Motor neuron (in vitro differentiated cells): ENCODE results near the gene KCNK7. TPM values are rescaled to one million over a fixed set of nuclear protein-coding genes. Genes with fewer than 3 reads are reported as not detected.
"Not testable (repeated sequence)": the region's sequence is repeated elsewhere in the genome, so short reads cannot be mapped to it uniquely, and the experiment has no call there.

Experiments
- ATAC-seq, 8 experiments: fragments of 200-7000 bp; cut with Tn5 transposase; replicated peaks in 6 of 8; 2 replicates each; pipeline ENCODE4 v1.8.0; 2021; ENCODE audit warnings: mild to moderate bottlenecking in 8 of 8, moderate library complexity in 8 of 8
- H3K27ac ChIP-seq, 2 donors: fragments of 250-450 bp; sonication (Bioruptor Pico); 2 replicates each; pipeline ENCODE4 v1.9.0; 2021; ENCODE audit warnings: antibody characterized with exemption in 2 of 2, mild to moderate bottlenecking in 2 of 2, moderate library complexity in 1 of 2
- H3K4me1 ChIP-seq, 2 donors: fragments of 250-450 bp; sonication (Bioruptor Pico); replicated peaks in 1 of 2; 2 replicates each; pipeline ENCODE4 v1.6.1; 2021; ENCODE audit warnings: antibody characterized with exemption in 2 of 2, mild to moderate bottlenecking in 2 of 2, moderate library complexity in 1 of 2
- H3K4me3 ChIP-seq, 5 donors: fragments of 250-450 bp; sonication (Bioruptor Pico); 2 replicates each; pipeline ENCODE4 v1.9.0; 2021; ENCODE audit warnings: antibody characterized with exemption in 5 of 5, mild to moderate bottlenecking in 5 of 5, moderate library complexity in 4 of 5
- WGBS, 10 experiments: fragments of 450-650 bp; shearing (Covaris generic); methylation state at CpG; one replicate each; pipeline ENCODE4 v1.0.0; 2022; 5-methylcytosine and 5-hydroxymethylcytosine counted together
- in situ Hi-C, 9 experiments: fragments of 400-800 bp; cut with MboI; loops; one replicate each; pipeline ENCODE4 v1.15.0; 2021; ENCODE audit warnings: low sequenced_read_pairs in 9 of 9, low pct_unique_long_range_greater_than_20kb in 2 of 9; ENCODE audit not compliant: unreplicated experiment in 9 of 9
- total RNA-seq, 8 experiments: library from RNA; unstranded; fragments of 300-600 nt; gene quantifications; 2 replicates each; pipeline versions ENCODE4 v1.2.3 to v1.2.4, GENCODE V29; 2022

Gene KCNK7, protein sequence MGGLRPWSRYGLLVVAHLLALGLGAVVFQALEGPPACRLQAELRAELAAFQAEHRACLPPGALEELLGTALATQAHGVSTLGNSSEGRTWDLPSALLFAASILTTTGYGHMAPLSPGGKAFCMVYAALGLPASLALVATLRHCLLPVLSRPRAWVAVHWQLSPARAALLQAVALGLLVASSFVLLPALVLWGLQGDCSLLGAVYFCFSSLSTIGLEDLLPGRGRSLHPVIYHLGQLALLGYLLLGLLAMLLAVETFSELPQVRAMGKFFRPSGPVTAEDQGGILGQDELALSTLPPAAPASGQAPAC
- total RNA-seq = 1 to 10 TPM in 2 of 8 experiments, under 1 TPM in 5, not detected in 1; 0.18 to 1.9 (median 0.38) TPM

GRCh38 chr11:65595543-65596281 lies at the start of gene KCNK7:
KCNK7 (minus strand) TSS chr11:65595800; CDS start chr11:65595772, 28 bp downstream.
- Histone ChIP-seq H3K27ac (no peak within 1 kb of the TSS), H3K4me3 (no peak within 1 kb of the TSS), H3K4me1 (peaks cover 3 to 4% of the 10 kb centered on the region in 2 donors)
- 80 to 92% (median 80%) methylated on average over 1 to 4 of the region's 12 CpGs; no CpG with 5 or more reads in 6 of the 10 experiments for WGBS, 10 experiments
- in situ Hi-C loops = no loop called here
- peak in 3 of 8 experiments; percentile 4 to 14 (median 9) for ATAC-seq

GRCh38 chr11:65644837-65645236 lies 49.2 kb upstream of the KCNK7 start:
- ATAC-seq = no peak
- WGBS, 10 experiments = 80 to 100% (median 95%) methylated on average over 1 to 6 of the region's 11 CpGs; no CpG with 5 or more reads in 4 of the 10 experiments
- Histone ChIP-seq H3K4me3 (no peak overlapping the region), H3K27ac (no peak overlapping the region), H3K4me1 (peaks cover 0 to 14% of the 10 kb centered on the region in 2 donors)
- in situ Hi-C loops = no loop called here

DNA sequence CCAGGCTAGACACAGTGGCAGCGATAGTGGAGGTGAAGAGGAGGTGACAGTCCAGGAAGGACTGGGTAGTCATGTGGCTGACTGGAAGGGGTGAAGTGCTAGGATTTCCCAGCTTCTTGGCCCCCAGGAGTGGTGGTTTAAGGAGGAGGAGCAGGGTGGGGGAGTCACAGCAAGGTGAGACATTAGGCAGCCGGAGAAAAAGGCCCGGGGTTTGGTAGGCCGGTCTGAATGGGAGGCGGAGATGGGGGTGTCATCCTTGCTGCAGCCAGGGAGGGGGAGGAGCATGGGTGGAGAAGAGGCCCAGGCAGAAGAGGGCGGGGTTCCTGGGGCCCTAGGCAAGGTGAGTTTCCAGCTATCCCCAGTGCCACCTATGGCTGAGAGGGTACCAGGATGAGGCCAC lies 48.4 kb upstream of the KCNK7 start:
- WGBS, 10 experiments = 40% methylated on average over 1 of the region's 6 CpGs; no CpG with 5 or more reads in 8 of the 10 experiments
- peaks cover 0 to 14% of the 10 kb centered on the region in 2 donors for H3K4me1 ChIP-seq
- H3K27ac ChIP-seq = no peak overlapping the region
- in situ Hi-C loops = no loop called here
- H3K4me3 ChIP-seq = no peak overlapping the region
- peak in 6 of 8 experiments; percentile 5 to 39 (median 24) for ATAC-seq

DNA sequence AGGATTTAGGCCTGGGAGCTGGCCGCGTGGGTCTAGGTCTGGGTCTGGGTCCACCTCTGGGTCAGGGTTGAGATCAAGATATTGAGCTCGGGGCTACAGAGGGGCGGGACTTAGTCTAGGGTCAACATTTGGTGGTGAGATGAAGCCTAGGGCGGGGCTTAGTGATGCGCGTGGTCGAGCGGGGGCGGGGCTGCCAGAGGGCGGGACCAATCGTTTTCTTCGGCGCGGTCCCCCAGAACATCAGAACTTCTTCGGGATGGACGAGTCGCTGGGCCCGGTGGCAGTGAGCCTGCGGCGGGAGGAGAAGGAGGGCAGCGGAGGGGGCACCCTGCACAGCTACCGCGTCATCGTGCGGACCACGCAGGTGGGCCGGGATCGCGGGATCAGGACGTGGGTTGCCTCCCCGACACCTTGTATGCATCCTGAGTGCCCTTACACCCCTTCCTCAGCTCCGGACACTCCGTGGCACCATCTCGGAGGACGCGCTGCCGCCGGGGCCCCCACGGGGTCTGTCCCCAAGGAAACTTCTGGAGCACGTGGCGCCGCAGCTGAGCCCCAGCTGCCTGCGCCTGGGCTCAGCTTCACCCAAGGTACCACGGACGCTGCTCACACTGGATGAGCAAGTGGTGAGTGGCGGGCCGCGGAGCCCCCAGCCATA lies 46.5 kb upstream of the KCNK7 start:
- Histone ChIP-seq H3K4me3 (peak overlapping the region in 1 of 5 donors; percentile 15), H3K4me1 (peaks cover 9 to 25% of the 10 kb centered on the region in 2 donors), H3K27ac (no peak overlapping the region)
- in situ Hi-C loops = no loop called here
- ATAC-seq = no peak
- WGBS, 10 experiments = 0 to 80% (median 63%) methylated on average over 1 to 12 of the region's 49 CpGs; no CpG with 5 or more reads in 4 of the 10 experiments

GRCh38 chr11:65641297-65642013 lies 45.9 kb upstream of the KCNK7 start:
- Histone ChIP-seq H3K4me3 (no peak overlapping the region), H3K27ac (no peak overlapping the region), H3K4me1 (peaks cover 14 to 27% of the 10 kb centered on the region in 2 donors)
- no peak for ATAC-seq
- 71 to 94% (median 91%) methylated on average over 1 to 8 of the region's 16 CpGs; no CpG with 5 or more reads in 6 of the 10 experiments for WGBS, 10 experiments
- in situ Hi-C loops = no loop called here

- WGBS, 10 experiments = 80 to 83% methylated on average over 1 to 2 of the region's 35 CpGs; no CpG with 5 or more reads in 8 of the 10 experiments
- ATAC-seq = no peak
- H3K4me1 ChIP-seq = peaks cover 14 to 27% of the 10 kb centered on the region in 2 donors
- H3K4me3 ChIP-seq = no peak overlapping the region
- H3K27ac ChIP-seq = no peak overlapping the region
- in situ Hi-C loops = no loop called here
Observed at GRCh38 chr11:65640483-65641296, 45.1 kb upstream of the KCNK7 start.

DNA sequence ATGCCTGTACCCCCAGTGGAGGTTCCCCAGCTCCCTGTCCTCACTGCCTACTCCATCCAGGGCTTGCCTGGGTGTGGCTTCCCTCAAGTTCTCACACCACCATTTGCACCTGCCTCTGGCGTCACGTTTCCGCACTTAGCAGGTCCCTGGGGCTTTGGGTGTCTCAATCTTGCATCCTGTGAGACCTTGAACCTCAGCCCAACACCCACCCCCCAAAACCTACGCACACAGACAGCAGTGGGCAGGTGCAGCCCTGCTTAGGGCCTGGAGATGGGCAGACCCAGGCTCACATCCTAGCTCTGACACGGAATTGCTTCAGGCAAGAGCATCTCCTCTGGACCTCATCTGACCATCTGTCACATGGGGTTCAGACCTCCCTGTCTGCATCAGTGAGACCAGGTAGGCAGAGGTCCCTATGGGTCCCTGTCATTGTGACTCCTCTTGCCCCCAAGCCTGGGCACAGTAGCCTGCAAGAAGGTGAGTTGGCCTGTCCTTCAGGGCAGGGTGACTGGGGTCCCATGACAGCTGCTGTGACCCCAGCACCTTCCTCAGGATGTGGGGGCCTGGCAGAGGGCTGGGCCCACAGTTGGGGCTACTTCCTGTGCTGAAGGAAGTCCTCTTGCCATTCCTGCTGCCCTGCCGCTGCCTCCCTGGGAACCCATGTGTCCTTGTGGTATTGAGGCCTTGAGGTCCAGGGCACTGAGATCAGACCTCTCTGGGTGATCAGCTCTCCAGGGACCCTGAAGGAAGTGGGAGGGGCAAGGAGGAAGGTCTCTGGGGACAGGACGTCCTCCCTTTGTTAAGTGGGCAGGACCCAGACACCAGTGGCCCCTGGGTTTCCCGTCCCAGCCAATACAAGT lies 44.3 kb upstream of the KCNK7 start:
- ATAC-seq = no peak
- WGBS, 10 experiments = 90 to 100% methylated on average over 2 to 3 of the region's 8 CpGs; no CpG with 5 or more reads in 8 of the 10 experiments
- no peak overlapping the region for H3K4me3 ChIP-seq
- in situ Hi-C loops = no loop called here
- H3K4me1 ChIP-seq = peaks cover 14 to 27% of the 10 kb centered on the region in 2 donors
- H3K27ac ChIP-seq = no peak overlapping the region

- H3K4me1 ChIP-seq = peaks cover 14 to 27% of the 10 kb centered on the region in 2 donors
- ATAC-seq, H3K27ac ChIP-seq, in situ Hi-C loops, H3K4me3 ChIP-seq: not testable (repeated sequence)
- 95% methylated on average over 4 of the region's 9 CpGs; no CpG with 5 or more reads in 9 of the 10 experiments for WGBS, 10 experiments
Observed at GRCh38 chr11:65639228-65639597, 43.6 kb upstream of the KCNK7 start.

- H3K4me1 ChIP-seq = peaks cover 14 to 22% of the 10 kb centered on the region in 2 donors
- in situ Hi-C loops = no loop called here
- peak within 1 kb of the TSS in 1 of 2 donors; percentile 62 for H3K27ac ChIP-seq
- peak; percentile 69 to 89 (median 88) for ATAC-seq
- peak within 1 kb of the TSS; percentile 19 to 33 (median 27) for H3K4me3 ChIP-seq
- 0 to 30% (median 0%) methylated on average over 1 to 5 of the region's 46 CpGs; no CpG with 5 or more reads in 5 of the 10 experiments for WGBS, 10 experiments
Observed at GRCh38 chr11:65637794-65638419, 42.3 kb upstream of the KCNK7 start, which contains the start of gene SIPA1. SIPA1 (plus strand) TSS chr11:65638101; CDS start chr11:65640922, 2,821 bp downstream.

DNA sequence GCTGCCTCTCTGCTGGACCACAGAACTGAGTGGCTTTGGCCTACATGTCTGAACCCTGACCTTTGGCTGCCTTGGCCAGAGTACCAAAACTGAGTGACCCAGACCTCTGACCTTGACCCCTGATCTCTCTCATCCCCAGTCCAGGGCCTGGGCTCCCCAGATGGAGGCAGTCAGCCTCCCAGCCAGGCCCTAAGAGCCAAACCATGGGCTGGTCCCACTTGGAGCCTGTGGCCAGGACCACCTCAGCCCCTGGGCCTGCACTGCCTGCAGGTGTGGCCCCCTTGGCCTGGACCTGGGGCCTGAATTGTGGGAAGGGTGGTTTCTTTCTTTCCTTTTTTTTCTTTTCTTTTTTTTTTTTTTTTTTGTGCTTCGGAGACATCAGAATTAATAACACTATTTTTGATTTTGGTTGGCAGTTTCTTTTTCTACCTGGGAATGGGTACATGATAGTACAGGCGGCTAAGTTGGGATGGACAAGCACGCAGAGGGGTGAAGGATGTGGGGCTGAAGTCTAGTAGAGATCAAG lies 41.5 kb upstream of the KCNK7 start:
- no peak for ATAC-seq
- 56 to 100% (median 93%) methylated on average over 1 to 3 of the region's 3 CpGs; no CpG with 5 or more reads in 1 of the 10 experiments for WGBS, 10 experiments
- Histone ChIP-seq H3K4me1 (peaks cover 14 to 19% of the 10 kb centered on the region in 2 donors), H3K27ac (peak overlapping the region in 1 of 2 donors; percentile 16), H3K4me3 (no peak overlapping the region)
- in situ Hi-C loops = no loop called here
